ENCODE data around the gene BRDT.

Gene BRDT

DNA sequence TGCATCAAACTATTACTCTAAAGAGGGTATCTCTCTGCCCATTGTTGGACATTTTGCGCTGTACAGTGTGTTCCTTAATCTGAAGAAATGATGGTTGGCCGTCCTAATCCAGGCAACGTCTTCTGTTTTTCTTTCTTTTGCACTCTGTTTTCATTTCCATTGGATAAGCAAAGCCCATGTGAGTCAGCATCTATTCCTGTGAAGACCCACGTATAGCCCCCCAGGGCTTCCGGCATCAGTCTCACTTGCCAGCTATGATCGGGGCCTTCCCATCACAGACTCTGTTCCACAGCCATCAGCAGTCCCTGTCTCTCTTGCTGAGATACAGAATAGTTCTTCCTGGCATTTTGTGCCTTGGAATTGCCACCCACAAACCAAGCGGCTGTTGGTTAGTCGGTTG is 29.2 kb upstream of the BRDT start:
- TF ChIP-seq CTCF (IDR thresholded peaks at IDR 0.05; ENCODE audit: extremely low read depth, missing control alignments) = no peak
- no peak for DNase-seq (ENCODE audit: low spot score)

- no peak for TF ChIP-seq CTCF (IDR thresholded peaks at IDR 0.05; ENCODE audit: extremely low read depth, missing control alignments)
- no peak for DNase-seq (ENCODE audit: low spot score)
Observed at GRCh38 chr1:91924146-91924545, 25.1 kb upstream of the BRDT start.

- TF ChIP-seq CTCF (IDR thresholded peaks at IDR 0.05; ENCODE audit: extremely low read depth, missing control alignments) = no peak
- DNase-seq (ENCODE audit: low spot score) = no peak
Observed at GRCh38 chr1:91925644-91926435, 23.4 kb upstream of the BRDT start.

DNA sequence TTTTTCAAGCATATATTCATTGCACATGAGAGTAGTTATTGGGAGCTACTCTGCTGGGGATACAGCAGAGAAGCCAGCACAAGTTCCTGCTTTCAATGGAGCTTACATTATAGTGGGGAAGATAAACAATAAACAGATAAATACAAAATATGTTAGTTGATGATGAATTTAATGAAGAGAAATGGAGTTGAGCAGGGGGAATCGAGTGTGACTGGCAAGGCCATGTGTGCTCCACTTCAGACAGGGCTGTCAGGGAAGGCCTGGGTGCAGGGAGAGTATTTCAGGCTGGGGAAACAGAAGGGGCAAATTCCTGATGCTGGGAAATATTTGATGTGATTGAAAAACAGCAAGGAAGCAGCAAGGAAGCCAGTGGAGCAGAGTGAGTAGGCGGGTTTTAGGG is 21.2 kb upstream of the BRDT start:
- TF ChIP-seq CTCF (IDR thresholded peaks at IDR 0.05; ENCODE audit: extremely low read depth, missing control alignments) = no peak
- DNase-seq (ENCODE audit: low spot score) = no peak

GRCh38 chr1:91929250-91929649 is 20.0 kb upstream of the BRDT start:
- DNase-seq (ENCODE audit: low spot score) = no peak
- no peak for TF ChIP-seq CTCF (IDR thresholded peaks at IDR 0.05; ENCODE audit: extremely low read depth, missing control alignments)

DNA sequence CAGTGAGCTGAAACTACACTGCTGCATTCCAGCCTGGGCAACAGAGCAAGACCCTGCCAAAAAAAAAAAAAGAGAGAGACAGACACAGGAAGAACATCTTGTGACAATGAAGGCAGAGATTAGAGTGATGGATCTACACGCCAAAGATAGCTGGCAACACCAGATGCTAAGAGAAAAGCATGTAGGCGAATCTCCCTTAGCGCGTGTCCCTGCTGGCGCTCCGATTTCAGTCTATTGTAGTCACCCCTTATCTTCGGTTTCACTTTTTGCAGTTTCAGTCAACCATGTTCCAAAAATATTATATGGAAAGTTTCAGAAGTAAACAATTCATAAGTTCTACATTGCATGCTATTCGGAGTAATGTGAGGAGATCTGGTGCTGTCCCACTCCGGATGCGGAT is 11.6 kb upstream of the BRDT start:
- DNase-seq (ENCODE audit: low spot score) = no peak
- TF ChIP-seq CTCF (IDR thresholded peaks at IDR 0.05; ENCODE audit: extremely low read depth, missing control alignments) = no peak

GRCh38 chr1:91940496-91940895 is 8.7 kb upstream of the BRDT start:
- no peak for TF ChIP-seq CTCF (IDR thresholded peaks at IDR 0.05; ENCODE audit: extremely low read depth, missing control alignments)
- DNase-seq (ENCODE audit: low spot score) = no peak

All from GM20000 (cell line).